GM13977 (cell line): ENCODE measurements around the gene USF2.

Experiments
- DNase-seq: peaks from one replicate; pipeline ENCODE4 v3.0.0; 2012; ENCODE audit warnings: low spot score
- CTCF ChIP-seq: IDR thresholded peaks from 2 replicates; pipeline ENCODE4 v1.5.1; 2012; ENCODE audit warnings: mild to moderate bottlenecking, control low read depth; ENCODE audit not compliant: insufficient read depth; ENCODE audit errors: extremely low read depth, missing control alignments
- in situ Hi-C: fragments of 300-500 bp; cut with MboI; formaldehyde crosslinking; loops from one replicate; pipeline ENCODE4 v1.12.0; 2022; ENCODE audit warnings: low sequenced_read_pairs, low pct_unique_long_range_greater_than_20kb, mixed read lengths, inconsistent platforms; ENCODE audit not compliant: unreplicated experiment

USF2 gene

GRCh38 chr19:35314031-35314430 lies 45.3 kb downstream of the USF2 start:
- DNase-seq = no peak
- TF ChIP-seq CTCF = no peak
- in situ Hi-C loops = no loop called here

- in situ Hi-C loops = no loop called here
- DNase-seq = no peak
- TF ChIP-seq CTCF = no peak
Observed at GRCh38 chr19:35314858-35315470, 46.2 kb downstream of the USF2 start.

- in situ Hi-C loops = no loop called here
- TF ChIP-seq CTCF = peak; percentile 23
- no peak for DNase-seq
Observed at GRCh38 chr19:35315883-35316282, 47.1 kb downstream of the USF2 start.

- in situ Hi-C loops = no loop called here
- DNase-seq = no peak
- no peak for TF ChIP-seq CTCF
Observed at GRCh38 chr19:35316560-35316959, 47.8 kb downstream of the USF2 start.

GRCh38 chr19:35317464-35318043 lies 48.8 kb downstream of the USF2 start:
- TF ChIP-seq CTCF = no peak
- in situ Hi-C loops = no loop called here
- no peak for DNase-seq

GRCh38 chr19:35318679-35319448 lies 50.1 kb downstream of the USF2 start:
- no peak for TF ChIP-seq CTCF
- DNase-seq = no peak
- in situ Hi-C loops = no loop called here
